Stromal cell of bone marrow (primary cell): ENCODE data around the gene SLA2.
"Not testable (repeated sequence)": the region's sequence is repeated elsewhere in the genome, so short reads cannot be mapped to it uniquely, and the experiment has no call there.

Experiments used
- DNase-seq: peaks from one replicate; pipeline ENCODE4 v3.0.0-alpha.2; 2012; ENCODE audit warnings: low read depth

The SLA2 gene, protein sequence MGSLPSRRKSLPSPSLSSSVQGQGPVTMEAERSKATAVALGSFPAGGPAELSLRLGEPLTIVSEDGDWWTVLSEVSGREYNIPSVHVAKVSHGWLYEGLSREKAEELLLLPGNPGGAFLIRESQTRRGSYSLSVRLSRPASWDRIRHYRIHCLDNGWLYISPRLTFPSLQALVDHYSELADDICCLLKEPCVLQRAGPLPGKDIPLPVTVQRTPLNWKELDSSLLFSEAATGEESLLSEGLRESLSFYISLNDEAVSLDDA

DNA sequence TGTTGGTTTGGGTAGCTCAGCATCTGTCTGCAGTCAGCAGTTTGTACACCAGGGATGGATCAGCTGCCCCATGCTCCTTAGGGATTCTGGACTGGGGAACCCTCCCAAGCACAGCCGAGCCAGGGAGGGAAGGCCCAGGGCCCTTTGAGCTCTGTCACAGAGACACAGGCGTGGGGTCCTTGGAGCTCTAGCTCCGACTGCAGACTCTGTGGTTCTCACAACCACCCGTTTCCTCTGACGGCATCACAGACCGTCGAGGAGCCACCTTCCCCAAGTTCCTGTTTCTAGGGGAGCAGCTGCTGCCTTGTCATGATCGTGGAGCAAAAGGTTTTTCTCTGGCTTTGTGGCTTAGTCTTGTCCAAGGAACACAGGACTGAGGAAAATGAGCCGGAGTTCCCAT, at the start of gene SLA2:
TSS of gene SLA2 (minus strand) at position 199 of the 400 bp plus-strand sequence. CDS start 4,861 bp downstream, outside the sequence.
- DNase-seq, result no peak

DNA sequence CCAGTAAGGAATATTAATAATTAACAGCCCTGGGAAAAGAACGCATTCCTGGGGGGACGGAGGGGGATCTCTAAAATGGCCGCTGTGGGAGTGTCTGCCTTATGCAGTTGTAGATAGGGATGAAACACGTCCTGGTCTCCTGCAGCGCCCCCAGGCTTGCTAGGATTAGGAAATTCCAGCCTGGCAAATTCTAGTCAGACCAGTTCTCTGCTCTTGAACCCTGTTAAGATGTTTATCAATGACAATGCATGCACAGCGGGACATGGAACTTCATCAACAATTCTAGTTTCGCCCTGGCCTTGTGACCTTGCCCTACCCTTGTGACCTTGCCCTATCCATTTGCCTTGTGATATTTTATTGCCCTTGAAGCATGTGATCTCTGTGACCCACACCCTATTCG, 49.5 kb upstream of the SLA2 start:
- DNase-seq, result not testable (repeated sequence)

DNA sequence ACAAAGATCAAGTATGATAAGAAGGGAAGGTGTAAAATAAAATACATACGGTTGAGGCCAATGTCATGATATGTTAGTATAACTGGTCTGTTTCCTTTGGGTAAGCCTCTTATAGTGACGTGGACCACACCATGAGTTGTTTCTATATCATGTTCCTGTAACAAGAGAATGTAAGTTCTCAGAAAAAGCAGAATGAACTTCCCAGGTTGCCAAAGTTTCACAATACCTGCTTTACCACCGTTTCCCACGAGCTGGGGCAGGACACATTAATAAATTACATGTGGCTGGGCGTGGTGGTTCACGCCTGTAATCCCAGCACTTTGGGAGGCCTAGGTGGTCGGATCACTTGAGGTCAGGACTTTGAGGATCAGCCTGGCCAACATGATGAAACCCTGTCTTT, 42.6 kb upstream of the SLA2 start:
- DNase-seq, result no peak

DNA sequence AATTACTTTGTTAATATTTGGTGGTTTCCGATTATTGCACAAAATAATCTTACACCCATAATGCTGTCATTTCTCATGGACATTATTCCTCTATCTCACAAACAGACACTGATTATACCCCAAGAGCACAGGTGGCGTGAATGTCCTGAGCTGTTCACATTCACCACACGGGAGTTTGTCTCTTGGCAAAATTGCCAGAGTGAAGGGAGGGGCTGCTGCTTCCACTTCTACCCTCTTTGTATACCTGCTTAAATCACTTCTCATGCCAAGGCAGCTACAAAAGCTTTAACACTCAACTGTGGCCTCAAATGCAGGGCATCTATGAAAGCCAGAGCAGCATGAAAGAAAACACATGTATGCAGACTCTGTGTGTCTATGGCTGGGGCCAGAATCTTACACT, 41.9 kb upstream of the SLA2 start:
- no peak for DNase-seq

DNA sequence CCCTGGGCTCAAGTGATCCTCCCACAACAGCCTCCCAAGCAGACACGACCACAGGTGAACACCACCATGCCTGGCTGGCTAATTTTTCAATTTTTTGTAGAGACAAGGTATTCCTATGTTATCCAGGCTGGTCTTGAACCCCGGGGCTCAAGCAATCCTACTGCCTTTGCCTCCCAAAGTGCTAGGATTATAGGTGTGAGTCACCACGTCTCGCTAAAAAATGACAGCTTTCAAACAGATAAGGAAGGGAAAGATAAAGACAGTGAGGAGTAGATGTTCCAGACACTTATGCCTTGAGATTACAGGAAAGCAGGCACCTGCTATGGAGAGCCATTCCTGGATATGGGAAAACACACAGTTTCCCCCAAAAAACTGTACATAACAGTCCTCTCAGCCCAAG, 40.9 kb upstream of the SLA2 start:
- no peak for DNase-seq

DNA sequence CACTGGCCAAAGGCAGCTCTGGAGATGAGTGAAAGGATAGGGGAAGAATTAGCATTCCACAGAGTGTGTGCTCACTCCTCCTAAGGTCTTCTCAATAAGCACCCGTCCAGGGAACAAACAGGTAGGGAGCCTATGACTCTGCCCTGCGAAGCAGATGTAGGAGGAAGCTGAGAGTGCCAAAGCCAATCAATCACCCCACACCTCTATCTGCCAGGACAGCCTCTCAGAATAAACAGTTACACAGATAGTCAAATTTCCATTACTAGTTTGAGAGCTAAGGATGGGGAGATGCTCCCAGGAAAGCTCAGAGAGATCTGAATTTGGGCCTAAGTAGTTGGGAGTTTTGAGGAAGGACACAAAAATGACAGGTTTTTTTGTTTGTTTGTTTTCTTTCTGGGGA, 40.5 kb upstream of the SLA2 start:
- DNase-seq, result no peak

DNA sequence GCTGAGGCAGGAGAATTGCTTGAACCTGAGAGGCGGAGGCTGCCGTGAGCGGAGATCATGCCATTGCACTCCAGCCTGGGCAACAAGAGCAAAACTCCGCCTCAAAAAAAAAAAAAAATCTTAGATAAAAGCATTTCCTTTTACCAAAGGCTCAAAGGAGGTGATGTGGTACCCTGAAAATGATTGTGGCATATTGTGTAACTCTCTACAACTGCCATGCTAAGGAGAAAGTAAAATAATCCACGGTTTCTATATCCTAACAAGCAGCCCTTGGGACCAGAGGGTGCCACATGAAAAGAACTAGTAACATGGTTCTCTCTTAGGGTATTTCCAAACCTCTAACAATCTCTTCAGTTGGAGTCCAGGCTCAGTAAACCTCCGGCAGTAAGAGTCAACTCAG, 38.8 kb upstream of the SLA2 start:
- DNase-seq, result no peak

DNA sequence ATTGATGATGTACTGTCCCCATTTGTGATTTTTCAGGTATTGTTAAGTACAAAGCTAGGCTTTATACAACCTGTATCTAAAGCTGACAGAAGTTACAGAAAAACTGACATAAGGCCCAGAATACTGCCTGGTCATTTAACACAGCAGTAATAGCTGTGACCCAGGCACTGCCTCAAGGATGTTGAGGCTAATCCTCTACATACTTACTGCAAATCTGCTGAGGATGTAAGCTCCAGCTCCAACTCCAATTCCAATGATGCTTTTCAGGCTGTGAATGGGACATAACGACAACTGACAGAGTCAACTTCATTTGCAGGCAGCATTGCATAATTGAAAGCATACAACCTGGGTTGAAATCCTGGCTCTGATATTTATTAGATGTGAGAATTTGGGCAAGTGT, 36.3 kb upstream of the SLA2 start:
- DNase-seq, result no peak

DNA sequence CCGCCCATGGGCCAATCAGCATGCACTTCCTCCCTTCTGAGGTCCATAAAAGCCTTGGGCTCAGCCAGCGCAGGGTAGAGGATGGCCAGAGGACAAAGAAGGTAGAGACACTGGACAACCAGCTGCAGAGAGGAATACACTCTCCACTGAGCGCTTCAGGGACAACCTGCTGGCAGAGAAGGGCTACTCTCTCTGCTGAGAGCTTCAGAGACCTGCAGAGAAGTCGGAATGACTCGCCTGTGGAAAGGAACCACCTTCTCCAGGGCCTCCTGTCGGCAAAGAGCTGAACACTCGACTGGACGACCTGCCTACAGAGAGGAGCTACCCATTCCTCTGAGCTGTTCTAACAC, 31.4 kb upstream of the SLA2 start:
- no peak for DNase-seq

DNA sequence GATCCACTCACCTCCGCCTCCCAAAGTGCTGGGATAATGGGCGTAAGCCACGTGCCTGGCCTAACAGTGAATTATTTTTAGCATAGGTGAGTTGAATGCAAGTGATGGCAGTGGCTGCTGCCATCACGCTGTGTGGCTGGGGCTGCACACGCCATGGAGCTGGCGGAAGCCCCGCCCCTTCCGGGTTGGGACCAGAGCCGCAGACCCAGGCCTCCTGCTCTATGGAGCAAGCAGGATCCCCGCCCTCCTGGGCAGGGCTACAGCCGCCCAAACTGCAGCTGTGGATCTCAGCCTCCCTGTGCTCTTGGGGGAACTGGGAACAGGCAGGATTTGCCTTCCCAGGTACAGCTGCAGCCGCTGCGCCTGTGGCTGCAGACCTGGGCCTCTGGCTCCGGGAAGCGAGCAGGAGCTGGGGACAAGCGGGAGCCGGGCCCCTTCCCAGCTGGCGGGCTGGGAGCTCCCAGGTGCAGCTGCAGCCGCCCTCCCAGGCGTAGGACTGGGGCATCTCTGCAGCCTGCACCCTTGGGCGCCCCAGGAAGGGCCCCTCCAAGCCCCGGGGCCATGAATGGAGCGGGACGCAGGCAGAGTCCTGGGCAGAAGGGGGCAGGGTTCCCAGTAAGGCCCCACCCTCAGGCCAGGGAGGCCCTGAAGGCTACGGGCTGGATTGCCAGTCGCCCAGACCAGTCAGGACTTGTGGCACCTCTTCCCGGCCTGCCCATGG, 30.9 kb upstream of the SLA2 start:
- DNase-seq, result no peak

DNA sequence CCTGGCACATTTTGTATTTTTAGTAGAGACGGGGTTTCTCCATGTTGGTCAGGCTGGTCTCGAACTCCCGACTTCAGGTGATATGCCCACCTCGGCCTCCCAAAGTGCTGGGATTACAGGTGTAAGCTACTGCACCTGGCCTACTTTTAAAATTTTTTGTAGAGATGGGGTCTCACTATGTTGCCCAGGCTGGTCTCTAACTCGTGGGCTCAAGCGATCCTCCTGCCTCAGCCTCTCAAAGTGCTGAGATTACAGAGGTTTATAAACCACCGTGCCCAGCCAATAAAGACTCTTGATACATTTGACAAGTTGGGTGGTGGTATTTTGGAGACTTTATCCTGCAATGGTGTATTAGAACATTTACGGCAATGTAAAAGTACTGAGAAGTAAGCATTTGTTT, 29.5 kb upstream of the SLA2 start:
- not testable (repeated sequence) for DNase-seq

DNA sequence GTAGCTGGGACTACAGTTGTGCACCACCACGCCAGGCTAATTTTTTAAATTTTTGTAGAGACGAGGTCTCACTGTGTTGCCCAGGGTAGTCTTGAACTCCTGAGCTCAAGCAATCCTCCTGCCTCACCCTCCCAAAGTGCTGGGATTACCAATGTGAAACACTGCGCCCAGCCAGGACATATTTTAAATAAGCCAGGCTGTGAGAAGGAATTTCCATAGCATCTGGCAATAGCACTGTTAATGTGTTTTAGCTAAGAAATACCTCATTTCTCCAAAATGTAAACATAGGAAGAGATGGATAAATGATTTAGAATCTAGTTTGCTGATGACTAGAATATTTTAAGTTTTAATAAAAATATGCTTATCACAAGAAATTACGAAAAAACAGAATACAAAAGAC, 27.0 kb upstream of the SLA2 start:
- DNase-seq, result no peak

DNA sequence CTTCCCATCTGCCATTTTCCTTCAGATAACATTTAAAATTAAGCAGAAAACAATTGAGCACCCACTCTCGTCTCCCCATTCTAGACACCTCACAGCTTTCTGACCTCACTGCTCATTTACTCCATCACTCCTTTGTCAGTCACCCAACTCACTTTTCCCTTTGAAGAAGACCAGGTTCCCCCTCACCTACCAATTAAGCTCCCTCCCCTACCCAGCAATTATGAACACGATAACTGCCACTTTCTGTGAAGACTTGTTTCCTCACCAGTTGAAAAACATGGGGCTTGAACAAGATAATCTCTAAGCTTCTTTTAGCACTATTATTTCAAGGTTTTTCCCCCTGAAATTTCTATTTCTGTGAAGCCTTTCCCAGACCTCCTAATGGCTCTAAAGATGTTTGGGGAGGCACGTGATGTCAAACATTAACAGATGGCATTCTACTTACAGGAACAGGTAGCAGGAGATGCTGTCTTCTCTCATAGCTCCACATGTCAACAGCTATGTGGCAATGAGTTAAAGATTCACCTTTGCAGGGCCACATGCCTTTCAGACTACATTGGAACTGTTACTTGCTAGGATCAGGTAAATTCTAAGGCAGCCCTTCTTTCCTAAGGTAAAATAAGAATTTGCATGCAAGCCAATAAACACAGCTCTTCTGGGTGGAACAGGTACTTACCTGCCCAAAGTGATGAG, 24.8 kb upstream of the SLA2 start:
- DNase-seq, result no peak

DNA sequence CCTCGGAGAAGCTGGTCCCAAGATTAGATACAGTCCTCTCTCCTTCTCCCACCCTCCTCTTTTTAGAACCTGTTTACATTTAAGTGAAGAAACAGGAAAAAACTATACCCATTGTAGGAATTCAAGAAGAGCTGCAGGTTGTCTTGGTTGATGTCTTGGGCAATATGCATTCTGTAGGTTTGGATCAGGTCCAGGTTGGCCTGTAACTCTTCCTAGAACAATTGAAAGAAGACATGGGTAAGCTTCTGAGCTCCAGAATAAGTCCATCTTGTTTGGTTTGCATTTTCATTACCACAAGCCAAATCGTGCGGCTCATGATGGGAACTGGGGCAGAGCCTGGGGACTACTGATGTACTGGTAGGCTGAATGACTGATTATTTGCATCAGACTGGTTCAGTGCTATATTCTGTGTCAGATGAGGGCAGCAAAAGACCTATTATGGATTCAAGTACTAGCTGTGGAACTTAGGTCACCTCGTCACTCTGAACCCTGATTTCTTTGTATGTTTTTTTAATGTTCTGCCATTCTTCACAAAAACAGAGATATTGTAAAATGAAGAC, 20.3 kb upstream of the SLA2 start:
- DNase-seq, result peak; percentile 21

DNA sequence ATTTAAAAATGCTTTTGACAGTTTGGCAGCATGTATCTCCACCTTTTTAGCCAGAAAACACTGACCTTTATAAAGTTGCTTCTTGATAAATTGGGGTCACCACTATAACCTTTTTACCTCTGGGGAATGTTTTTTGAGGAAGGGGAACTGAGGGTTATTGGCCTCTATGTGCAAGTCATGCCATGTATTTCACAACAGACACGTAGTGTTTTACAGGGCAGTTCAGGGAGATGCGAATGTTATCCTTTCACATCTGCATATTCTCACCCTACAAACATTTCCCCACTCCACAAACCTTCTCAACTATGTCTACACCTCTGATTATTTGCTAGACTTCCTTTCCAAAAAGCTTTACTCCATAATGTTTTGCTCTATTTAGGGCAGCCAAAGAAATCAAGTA, 17.0 kb upstream of the SLA2 start:
- DNase-seq, result no peak

DNA sequence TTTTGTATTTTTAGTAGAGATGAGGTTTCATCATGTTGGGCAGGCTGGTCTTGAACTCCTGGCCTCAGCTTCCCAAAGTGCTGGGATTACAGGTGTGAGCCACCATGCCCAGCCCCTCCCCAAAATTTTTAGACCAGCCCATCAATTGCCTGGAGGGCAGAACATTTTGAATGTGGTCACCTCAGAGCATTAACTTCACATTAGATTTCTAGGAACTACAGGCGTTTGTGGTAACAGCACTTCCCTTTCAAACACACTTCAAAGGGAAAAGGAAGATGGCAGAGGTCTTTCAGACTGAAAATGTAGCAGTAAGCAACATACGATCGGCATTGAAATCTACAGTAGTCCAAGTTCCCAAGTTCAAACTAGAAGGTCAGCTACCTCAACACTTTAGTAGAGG, 12.3 kb upstream of the SLA2 start:
- no peak for DNase-seq

DNA sequence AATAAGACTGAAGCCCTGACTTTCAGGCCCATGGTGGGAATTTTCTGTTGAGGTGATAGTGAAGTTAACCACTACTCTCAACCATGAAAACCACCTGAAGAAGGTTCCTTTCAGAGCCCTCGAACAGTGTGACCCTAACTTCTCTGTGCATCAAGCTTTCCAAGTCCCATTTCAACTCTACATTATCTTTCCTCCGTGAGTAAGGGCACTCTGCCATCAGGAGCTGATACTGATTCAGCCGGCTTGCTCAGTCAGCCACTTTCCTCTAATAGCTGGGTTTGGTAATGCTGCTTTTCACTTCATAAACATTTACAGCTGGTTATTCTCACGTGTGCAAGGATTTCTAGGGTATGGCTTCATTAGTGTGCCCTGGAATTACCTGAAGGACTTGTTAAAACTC, 10.7 kb upstream of the SLA2 start:
- no peak for DNase-seq

DNA sequence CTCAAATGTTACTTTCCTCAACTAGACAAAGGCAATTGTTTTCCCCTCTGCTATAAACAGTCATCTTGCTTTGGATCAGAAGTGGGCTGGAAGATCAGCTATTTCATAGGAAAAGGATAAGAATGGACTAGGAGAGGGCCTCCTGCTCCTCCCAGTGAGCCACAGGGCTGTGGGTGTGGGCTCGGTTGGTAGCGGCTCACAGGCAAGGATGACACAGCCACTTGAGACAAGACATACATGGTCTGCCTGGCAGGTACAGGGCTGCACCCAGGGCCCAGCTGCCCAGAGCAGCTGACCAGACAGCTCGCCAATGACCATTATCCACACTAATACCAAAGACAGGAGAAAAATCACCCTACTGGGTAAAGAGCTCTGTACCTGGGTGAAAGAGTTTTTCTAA, 9.0 kb upstream of the SLA2 start:
- DNase-seq, result no peak

DNA sequence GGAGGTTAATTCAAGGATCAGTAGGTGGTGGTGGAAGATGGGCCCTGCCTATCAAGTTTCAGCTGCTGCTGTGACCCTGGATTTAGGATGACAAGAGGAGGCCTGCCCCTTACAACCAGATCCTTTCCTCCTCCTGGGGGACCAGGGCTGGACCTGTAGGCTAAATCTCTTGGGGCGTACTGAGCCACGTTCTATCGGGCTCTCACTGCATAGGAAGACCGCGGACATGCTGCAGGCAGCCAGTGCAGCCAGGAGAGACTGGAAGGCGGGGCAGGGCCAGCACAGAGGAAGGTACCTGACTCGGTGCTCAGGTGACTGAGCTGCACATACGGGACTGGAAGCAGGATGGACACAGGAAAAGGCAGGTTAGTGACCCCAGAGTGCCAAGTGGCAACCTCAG, 8.5 kb upstream of the SLA2 start:
- DNase-seq, result no peak

DNA sequence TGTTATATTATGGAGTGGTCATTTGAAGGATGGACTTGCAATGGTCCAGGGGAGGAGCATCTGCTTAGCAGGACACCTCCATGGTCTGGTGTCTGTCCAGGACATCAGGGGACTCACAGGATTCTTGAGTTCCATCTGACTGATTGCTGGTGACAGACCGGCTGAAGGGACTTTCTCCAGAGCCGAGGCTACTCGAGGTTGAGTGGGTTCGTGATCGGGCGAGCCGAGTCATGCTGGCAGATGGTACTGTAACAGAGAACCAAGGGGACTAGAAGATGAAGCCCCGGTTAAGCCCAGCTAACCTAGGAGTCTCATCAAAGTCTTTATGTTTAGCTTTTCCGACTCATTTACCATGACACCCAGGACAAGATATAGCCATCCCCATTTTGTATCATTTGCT, 7.5 kb upstream of the SLA2 start:
- DNase-seq, result no peak

DNA sequence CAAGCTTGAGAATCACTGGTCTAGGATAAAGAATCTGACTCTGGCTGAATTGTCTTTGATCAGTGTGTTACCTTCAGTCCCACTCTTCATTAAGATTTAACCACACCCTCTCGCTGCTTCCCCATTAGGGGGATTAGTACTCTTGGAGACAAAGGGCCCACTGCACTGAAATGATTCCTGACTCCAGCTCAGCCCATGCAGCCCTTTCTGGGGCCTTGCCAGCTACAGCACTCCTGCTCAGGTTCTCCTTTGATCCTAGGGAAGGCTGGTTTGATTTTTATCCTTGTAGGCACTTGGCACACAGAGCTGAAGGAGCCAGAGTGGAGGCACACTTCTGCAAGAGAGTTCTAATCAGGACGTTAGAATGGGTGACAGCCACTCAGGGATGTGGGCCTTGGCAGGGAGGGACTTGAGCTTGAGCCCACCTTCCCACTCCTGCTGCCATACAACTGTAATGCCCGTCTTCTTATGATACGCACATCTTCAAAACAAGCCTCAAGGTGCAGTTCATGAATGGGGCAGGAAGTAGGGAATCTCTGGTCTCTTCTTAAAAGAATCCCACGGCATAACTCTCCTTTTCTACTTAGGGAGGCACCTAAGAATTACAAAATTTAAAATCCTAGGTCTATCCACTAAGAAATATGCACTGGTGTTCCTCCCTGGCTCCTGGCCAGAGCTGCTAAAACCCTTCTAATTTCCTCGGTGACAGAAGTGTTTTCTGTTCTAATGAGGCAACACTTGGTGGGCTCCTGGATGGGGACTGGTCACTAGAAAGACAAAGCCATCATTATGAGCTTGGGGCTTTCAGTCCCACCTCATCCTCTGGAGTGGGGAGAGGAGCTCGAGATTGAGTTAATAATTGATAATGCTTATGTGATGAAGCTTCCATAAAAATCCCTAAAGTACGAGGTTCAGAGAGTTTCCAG, 1.5 kb upstream of the SLA2 start:
- DNase-seq, result no peak

DNA sequence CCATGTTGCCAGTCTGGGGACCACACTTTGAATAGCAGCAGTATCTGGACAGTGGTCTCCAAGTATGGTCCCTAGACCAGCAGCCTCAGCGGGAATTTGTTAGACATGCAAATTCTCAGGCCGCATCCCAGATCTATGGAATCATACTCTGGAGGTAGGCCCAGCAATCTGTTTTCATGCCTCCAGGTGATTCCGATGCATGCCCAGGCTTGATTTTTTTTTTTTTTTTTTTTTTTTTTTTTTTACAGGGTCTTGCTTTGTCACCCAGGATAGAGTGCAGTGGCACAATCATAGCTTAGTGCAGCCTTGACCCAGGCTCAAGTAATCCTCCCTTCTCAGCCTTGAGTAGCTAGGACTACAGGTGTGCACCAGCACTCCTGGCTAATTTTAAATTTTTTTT, 682 bp upstream of the SLA2 start:
- no peak for DNase-seq
